GM19240 (cell line): ENCODE results near the gene CD247.
A peak's percentile ranks its signal among the peaks of the same experiment; 100 is the strongest.

Experiments used
- DNase-seq: peaks from one replicate; pipeline ENCODE4 v3.0.0; 2011; ENCODE audit warnings: low spot score; ENCODE audit not compliant: insufficient read length

CD247 gene

GRCh38 chr1:167416506-167416905, 101.8 kb downstream of the CD247 start:
- no peak for DNase-seq

GRCh38 chr1:167413328-167413727, 105.0 kb downstream of the CD247 start:
- no peak for DNase-seq

- DNase-seq: no peak
Observed at GRCh38 chr1:167412920-167413319, 105.4 kb downstream of the CD247 start.

GRCh38 chr1:167412072-167412471, 106.3 kb downstream of the CD247 start:
- no peak for DNase-seq

- DNase-seq: no peak
Observed at GRCh38 chr1:167409183-167409582, 109.1 kb downstream of the CD247 start.

GRCh38 chr1:167408355-167408754, 110.0 kb downstream of the CD247 start:
- no peak for DNase-seq

- DNase-seq: no peak
Observed at GRCh38 chr1:167404908-167405307, 113.4 kb downstream of the CD247 start.

GRCh38 chr1:167404161-167404888, 114.0 kb downstream of the CD247 start:
- no peak for DNase-seq

GRCh38 chr1:167401260-167401873, 117.0 kb downstream of the CD247 start:
- peak; percentile 3 for DNase-seq

- no peak for DNase-seq
Observed at GRCh38 chr1:167400359-167400953, 117.9 kb downstream of the CD247 start.

GRCh38 chr1:167392200-167392696, 126.1 kb downstream of the CD247 start:
- no peak for DNase-seq

- DNase-seq: no peak
Observed at GRCh38 chr1:167388976-167389375, 129.4 kb downstream of the CD247 start.

- DNase-seq: no peak
Observed at GRCh38 chr1:167387251-167387910, 130.9 kb downstream of the CD247 start.
